GM19023 (cell line): ENCODE results near the gene ACBD3.

Source experiments
- ATAC-seq: cut with Tn5 transposase; IDR thresholded peaks from one replicate; pipeline ENCODE4 v1.9.1; 2021; ENCODE audit warnings: mild to moderate bottlenecking, moderate library complexity; ENCODE audit not compliant: unreplicated experiment

The ACBD3 gene

DNA sequence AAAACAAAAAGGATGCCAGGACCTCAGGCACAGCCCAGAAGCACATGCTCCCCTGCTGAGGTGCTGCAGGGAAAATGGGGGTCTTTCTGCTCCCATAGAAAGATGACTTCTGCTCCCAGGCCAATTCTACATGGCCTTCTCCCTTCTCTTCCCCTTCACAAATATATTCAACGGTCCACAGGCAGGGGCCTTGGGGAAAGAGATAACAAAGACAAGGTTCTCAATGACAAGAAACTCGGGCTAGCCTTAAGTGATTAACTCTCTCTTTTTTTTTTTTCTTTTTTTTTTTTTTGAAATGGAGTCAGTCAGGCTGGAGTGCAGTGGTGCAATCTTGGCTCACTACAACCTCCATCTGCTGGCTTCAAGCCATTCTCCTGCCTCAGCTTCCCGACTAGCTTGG is 69.9 kb downstream of the ACBD3 start:
- ATAC-seq, result no peak

DNA sequence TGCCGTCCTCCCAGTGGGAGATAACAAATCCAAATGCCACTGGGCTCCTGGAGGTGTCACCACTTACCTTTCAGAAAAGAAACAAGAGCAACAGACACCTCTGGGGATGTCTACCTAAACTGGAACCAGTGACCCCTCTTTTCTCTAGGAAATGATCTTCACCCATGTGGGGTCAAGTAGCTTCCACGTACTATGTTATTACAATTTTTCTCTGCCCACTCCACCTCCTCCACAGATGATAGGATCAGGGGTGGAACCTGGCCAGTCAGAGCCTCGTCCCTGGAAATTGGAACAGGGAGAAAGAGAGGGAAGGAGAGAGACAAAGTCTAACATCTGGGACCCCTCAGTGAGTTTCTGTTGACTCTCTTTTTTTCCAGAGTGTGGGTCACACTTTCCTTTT is 73.9 kb downstream of the ACBD3 start:
- no peak for ATAC-seq

DNA sequence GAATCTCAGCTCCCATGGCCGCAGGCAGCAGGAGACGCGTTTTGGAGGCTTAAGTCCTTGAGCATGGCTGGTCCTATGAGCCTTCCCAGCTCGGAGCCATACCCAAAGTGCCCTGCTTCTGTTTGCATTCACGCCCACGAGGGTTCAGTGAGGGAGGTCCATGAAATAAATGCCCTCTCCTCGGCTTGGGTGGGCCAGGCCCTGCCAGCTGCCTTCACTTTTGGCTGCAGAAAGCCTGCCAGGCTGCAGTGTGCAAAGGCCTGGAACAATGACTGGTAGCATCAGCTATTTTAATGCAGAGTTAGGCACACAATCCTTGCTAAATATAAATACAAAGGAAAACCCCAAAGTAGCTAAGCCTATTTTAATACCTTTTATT is 74.7 kb downstream of the ACBD3 start:
- ATAC-seq, result no peak

DNA sequence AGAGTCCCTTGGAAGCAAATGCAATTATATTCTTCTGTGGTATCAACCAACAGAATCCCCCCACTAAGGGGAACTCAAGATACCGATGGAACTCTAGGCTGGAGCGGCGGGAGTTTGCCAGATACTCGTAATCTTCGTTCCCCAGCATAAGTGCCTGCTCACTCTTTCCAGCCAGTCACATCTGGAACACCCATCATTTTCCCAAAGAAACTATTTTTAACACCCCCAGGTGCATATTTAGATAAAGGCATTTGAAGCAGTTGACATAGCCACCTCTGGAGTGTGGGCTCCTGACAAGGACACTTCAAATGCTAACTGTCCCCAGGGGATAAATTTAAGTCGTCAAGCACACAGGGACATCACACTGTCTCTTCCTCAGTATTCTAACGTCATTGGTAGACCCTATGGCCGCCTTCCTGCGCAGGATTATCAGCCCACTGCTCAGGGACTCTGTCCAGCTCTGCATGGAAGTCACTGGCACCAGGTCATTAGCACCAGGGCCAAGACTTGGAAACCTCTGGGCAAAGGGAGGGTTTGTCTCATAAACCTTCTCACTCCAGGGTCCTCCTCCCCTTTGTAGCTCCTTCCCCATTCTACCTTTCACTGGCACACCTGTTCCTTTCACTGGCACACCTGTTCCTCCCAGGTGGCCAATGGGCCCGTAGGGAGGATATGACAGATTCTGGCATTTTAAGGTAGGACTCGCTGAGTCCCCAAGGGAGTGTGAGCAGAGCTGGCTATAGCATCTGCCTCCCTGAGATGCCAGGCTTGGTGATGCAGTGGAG is 75.3 kb downstream of the ACBD3 start:
- no peak for ATAC-seq

DNA sequence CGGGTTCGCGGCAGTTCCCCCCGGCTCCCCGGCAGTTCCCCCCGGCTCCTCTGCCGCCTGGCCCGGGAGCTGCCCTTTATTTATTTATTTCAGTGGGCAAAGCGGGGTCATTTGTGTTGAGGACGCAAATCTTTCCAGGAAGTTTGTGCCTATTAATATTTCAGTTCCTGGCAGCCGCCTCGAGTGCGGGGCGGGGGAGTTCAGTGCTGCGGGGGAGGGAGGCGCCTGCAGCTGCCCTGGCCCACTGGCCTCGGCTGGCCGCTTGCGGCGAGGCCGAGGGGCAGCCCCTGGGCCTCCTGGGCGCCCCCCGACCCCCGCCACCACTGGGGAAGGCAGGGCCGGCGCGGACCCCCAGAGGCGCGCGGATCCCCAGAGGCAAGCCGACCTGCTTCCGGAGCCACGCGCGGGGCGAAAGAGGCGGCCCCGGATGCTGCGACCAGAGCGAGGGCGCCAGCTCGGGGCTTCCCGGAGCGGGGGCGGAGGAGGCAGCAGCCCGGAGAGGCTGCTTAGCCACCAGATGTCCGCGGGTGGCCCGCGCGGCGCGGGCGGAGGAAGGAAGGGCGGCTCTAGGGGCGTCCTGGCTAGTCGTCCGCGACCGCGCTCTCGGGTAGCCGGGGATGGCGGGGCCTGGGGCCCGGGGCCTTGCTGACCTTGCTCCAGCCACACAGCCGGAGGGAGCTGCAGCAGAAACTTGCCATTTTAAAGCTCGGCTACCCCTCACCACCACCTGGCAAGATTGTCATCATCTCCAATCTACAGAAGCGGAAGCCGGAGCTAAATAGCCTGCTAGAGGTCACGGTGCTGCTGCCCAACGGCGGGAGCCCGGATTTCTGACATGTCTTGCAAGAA is 76.1 kb downstream of the ACBD3 start:
- peak; percentile 76 for ATAC-seq

DNA sequence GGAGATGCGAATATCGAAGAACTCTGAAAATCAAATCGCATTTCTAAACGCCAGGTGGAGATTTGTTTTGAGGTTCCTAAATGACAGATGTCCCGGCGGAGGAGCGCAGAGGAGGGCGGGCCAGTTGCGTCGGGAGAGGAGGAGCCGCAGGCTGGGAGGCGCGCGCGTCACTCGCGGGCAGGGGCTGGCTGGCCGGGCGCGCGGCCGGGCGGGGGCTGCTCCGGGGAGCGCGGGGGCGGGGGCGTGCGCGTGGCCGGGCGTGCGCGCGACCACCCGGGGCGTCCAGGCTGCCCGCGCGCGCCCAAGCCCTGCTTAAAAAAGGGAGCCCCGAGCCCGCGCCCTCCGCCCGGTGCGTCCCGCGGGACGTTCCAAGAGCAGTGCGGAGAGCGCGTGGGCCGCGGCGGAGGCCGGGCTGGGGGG is 76.7 kb downstream of the ACBD3 start:
- peak; percentile 73 for ATAC-seq

DNA sequence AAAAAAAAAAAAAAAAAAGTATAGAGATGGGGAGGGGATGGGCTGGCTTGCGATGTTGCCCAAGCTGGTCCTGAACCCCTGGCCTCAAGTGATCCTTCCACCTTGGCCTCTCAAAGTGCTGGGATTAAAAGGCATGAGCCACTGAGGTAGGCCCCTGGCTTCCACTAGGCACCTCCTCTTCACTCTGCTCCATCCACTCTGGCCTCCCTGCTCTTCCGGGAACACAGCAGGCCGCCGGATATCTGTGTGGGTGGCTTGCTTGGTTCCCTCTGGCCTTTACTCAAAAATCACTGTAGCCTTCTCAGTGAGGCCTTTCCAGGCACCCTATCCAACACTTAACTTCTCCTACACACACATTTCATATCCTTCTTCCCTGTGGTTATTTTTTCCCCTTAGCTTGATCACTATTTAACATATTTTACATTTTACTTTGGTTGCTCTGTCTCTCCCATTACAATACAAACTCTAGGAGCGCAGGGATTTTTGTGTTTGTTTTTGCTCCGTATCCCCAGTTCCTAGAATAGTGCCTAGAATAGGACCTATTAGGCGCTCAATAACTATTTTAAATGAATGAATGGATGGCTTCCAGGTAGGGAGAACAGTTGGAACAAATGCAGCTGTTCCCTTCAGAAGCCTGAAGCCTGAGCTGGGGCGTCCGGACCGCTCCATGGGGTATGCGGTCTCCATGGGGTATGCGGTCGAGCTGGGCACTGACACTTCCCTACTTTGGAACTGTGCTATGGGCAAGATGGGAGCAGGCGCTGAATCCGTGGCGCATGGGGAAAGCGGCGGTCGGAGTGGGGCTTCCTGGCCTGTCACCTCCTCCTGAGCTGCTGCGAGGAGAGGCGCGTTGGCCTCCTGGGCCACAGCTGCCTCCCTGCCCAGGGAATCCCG is 77.4 kb downstream of the ACBD3 start:
- ATAC-seq, result peak; percentile 10

DNA sequence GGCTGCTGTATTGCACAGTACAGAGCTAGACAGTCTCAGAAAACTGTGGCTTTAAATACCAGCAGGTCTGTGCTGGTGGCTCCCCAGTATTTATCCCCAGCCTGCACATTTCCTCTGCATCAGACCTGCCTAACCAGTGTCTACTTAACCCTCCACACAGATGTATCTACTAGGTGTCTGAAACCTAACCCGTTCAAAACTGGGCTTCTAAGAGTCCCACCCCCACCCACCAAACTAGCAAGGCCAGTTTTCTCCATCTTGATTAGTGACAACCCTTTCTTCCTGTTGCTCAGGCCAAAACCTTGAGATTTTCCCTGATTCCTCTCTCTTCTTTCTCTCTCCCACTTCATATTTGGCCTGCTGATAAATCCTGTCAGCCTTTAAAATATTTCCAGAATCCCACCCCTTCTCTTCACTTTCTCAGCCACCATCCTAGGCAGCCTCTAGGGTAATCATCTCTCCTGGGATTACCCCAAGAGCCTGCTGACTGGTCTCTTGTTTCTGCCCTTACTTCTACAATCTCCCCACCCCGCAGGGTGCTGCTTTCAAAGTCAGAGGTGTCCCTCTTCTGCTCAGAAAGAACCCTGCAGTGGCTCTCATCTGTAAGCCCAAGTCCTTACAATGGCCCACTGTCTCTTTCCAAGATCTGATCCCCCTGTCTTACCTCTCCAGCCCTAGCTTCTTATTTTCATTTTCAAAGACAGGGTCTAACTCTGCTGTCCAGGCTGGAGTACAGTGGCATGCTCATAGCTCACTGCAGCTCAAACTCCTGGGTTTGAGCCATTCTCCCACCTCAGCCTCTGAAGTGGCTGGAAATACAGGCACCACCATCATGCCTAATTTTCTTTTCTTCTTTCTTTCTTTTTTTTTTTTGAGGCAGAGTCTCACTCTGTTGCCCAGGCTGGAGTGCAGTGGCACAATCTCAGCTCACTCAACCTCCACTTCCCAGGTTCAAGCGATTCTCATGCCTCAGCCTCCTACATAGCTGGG is 78.8 kb downstream of the ACBD3 start:
- ATAC-seq, result no peak

DNA sequence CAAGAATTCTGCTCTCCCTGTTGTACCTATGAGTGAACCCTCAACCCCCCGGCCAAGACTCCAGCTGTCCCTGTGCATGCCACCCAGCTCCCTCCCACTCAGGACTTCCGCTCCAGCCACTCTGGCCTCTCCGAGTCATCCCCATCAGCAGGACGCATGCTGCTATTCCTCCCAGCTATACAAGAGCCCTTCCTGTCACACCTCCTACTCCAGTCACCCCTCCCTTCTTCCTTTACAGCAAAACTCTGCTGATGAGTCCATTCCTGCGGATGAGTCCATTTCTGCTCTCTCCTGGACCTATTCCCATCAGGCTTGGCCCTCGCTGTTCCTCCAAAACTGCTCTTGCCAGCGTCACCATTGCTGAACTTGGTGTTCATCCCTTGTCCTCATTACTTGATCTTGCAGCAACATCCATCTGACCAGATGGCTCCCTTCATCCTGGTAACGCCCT is 81.8 kb downstream of the ACBD3 start:
- no peak for ATAC-seq

DNA sequence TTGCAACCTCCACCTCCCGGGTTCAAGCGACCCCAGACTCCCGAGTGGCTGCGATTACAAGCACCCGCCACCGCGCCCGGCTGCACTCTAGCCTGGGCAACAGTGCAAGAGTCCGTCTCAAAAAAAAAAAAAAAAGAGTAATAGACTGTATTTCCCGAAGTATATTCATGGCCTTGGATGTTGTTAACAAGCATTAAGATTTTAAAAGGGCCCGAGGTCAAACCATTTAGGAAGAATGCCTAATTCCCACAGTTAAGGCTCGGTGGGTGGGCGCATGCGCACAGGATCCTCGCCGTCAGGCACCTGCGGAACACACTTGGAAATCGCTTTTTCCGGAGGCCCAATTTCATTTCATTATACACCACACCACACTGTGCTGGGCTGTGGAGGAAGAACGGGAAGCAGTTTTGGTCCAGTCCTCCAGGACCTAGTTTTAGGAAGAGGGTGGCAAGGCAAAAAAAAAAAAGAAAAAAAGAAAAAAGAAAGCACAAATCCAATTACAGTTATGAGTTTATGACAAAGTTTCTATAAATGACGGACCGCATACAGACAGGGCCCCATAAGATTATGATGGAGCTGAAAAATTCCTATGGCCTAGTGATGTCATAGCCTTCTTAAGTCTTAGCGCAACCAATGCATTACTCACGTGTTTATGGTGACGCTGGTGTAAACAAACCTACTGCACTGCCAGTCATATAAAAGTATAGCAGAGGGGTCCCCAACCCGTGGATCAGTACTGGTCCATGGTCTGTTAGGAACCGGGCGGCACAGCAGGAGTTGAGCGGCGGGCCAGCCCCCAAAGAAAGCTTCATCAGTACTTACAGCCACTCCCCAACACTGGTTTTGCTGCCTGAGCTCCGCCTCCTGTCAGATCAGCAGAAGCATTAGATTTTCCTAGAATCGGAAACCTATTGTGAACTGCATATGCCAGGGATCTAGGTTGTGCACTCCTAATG is 85.8 kb downstream of the ACBD3 start:
- no peak for ATAC-seq

DNA sequence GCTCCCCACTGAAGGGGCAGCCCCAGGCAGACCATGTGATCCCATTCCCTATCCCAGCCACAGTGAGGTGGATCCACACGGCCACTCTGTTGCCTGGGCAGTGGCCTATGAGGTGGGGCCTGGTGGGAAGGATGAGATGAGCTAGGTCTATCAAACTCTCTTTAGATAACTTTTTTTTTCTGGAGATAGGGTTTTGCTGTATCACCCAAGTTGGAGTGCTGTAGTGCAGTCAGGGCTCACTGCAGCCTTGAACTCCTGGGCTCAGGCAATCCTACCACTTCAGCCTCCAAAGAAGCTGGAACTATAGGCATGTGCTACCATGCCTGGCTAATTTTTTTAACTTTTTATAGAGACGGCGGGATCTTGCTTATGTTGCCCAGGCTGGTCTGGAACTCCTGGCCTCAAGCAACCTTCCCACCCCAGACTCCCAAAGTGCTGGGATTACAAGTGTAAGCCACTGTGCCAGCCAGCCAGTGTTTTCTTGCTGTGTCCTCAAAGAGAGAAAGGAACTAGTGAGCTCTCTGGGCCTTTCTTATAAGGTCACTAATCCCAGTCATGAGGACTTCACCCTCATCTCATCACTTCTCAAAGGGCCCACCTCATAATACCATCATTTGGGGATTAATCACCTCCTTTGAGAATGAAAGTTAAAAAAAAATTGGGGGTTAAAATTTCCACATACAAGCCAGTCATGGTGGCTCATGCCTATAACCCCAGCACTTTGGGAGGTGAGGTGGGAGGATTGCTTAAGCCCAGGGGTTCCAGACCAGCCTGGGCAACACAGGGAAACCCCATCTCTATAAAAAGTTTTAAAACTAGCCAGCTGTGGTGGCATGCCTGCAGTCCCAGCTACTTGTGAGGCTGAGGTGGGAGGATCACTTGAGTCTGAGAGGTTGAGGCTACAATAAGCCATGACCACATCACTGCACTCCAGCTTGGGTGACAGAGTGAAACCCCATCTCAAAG is 87.4 kb downstream of the ACBD3 start:
- ATAC-seq, result no peak

DNA sequence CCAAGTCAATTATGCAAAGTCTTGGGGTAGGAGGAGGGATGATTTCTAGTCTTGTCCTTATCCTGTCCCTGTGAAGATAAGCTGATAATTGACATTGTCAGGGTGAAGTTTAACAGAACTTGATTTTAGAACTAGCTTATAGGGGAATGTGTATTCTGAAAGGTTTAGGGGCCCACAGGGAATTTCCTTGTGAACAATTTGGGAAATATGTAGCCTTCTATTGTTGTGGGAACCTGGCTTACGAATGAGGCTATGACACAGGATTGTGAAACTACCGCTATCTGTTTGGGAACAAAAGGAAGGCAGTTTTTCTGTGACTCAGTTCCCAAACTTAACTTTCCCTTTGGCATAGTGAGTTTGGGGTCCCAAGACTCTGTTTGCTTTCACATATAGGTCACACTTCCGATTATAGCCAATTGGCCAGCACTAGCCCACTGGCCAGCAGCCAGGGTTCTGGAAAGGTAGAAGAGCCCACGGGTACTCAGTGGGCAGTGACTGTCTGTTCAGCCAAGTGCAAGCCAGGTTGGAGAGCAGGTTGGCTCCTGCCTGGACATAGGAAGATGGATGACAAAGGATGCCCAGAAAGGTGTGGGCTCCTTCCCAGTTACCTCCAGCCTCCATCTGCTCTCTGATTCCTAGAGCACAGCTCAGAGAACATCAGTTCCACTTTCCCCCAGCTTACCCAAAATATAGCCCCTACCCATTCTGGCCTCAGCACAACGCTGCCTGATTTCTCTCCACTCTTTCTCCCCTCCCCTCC is 88.5 kb downstream of the ACBD3 start:
- no peak for ATAC-seq

DNA sequence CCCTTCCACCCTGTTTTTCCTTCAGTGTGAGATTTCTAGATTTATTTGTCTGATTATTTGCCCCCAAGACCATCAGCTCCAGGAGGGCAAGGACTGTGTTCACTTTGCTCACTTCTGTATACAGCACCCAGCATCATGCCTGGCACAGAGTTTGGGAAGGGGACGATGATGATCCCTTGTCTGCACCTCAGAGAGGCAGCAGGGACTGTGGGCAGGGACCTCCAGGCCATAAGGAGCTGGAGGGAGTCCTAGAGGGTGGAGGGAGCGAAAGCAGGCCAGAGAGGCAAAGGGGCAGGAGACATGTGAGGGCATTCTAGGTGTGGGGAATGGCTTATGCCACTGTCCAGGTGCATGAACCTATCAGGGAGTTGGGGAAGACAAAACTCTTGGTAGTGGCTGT is 91.3 kb downstream of the ACBD3 start:
- ATAC-seq, result no peak
